ENCODE results near the gene ZNF106. TPM values are rescaled to one million over a fixed set of nuclear protein-coding genes. Genes with fewer than 3 reads are reported as not detected.

The ZNF106 gene
- total RNA-seq, 2 experiments from 2014 or later, result 42.2 to 43.3 TPM

Other genes with a start within 250 kb of the ZNF106 start
- 10 to 100 TPM; 19.0 to 22.9 TPM for gene GANC, start 217.9 kb downstream of the ZNF106 start, total RNA-seq
- gene TMEM87A, start 217.7 kb downstream of the ZNF106 start, total RNA-seq, result 10 to 100 TPM; 31.2 to 33.1 TPM
- 1 to 10 TPM; 2.5 to 2.9 TPM for gene CAPN3, start 131.6 kb downstream of the ZNF106 start, total RNA-seq
- 10 to 100 TPM; 49.0 to 54.2 TPM for gene SNAP23, start 4.5 kb upstream of the ZNF106 start, total RNA-seq
- 10 to 100 TPM; 28.2 to 30.4 TPM for gene LRRC57, start 57.7 kb upstream of the ZNF106 start, total RNA-seq
- 10 to 100 TPM; 42.2 to 44.7 TPM for gene HAUS2, start 57.7 kb upstream of the ZNF106 start, total RNA-seq
- gene STARD9, start 84.5 kb upstream of the ZNF106 start, total RNA-seq, result 10 to 100 TPM; 12.8 to 13.0 TPM
- 10 to 100 TPM; 21.6 to 25.0 TPM for gene CDAN1, start 246.0 kb upstream of the ZNF106 start, total RNA-seq